ENCODE results near the gene RAB20. TPM values are rescaled to one million over a fixed set of nuclear protein-coding genes. Genes with fewer than 3 reads are reported as not detected.
"Not testable (repeated sequence)": the region's sequence is repeated elsewhere in the genome, so short reads cannot be mapped to it uniquely, and the experiment has no call there.

Gene RAB20
- total RNA-seq, 1 donor, result 4.7 TPM

GRCh38 chr13:110575322-110576069 lies 14.0 kb upstream of the RAB20 start:
- no peak for TF ChIP-seq CTCF (IDR thresholded peaks at IDR 0.05; ENCODE audit: insufficient read depth, low read depth, low read length)
- H3K4me3 ChIP-seq (ENCODE audit: low read depth, low read length), result no peak overlapping the region
- peak; percentile 62 for DNase-seq (ENCODE audit: low read depth)

DNA sequence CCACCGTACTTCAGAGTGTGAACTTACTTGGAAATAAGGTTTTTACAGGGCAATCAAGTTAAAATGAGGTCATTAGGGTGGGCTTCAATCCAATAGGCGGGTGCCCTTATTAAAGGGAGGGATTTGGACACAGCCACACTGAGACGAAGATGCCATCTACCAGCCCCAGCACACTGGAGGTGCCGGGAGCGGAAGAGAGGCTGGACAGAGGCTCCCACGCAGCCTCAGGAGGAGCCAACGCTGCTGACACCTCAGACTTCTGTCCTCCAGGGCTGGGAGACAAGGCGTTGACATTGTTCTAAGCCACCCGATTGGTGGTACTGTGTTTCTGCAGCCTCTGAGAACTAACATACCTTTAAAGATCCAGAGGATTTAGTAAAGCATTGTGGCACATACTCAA lies 12.6 kb upstream of the RAB20 start:
- DNase-seq (ENCODE audit: low read depth), result no peak
- H3K4me3 ChIP-seq (ENCODE audit: low read depth, low read length), result no peak overlapping the region
- no peak for TF ChIP-seq CTCF (IDR thresholded peaks at IDR 0.05; ENCODE audit: insufficient read depth, low read depth, low read length)

DNA sequence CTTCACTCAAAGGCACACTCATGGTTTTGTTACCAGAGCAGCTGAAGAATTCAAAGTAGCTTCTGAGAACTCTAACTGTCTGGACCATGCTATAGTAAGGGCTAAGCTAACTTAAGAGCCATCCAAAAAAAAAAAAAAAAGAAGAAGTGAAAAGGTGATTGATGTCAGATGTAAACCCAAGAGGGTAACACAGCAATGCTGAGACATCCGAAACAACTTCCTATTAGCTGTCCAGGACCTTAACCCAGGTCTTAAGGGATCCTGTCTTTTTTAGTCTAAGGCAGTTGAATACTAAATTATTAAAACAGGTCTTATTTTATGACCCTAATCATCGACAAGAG lies 11.2 kb upstream of the RAB20 start:
- TF ChIP-seq CTCF (IDR thresholded peaks at IDR 0.05; ENCODE audit: insufficient read depth, low read depth, low read length), result no peak
- H3K4me3 ChIP-seq (ENCODE audit: low read depth, low read length), result no peak overlapping the region
- DNase-seq (ENCODE audit: low read depth), result no peak

GRCh38 chr13:110571896-110572777 lies 10.6 kb upstream of the RAB20 start:
- TF ChIP-seq CTCF (IDR thresholded peaks at IDR 0.05; ENCODE audit: insufficient read depth, low read depth, low read length), result no peak
- no peak overlapping the region for H3K4me3 ChIP-seq (ENCODE audit: low read depth, low read length)
- no peak for DNase-seq (ENCODE audit: low read depth)

DNA sequence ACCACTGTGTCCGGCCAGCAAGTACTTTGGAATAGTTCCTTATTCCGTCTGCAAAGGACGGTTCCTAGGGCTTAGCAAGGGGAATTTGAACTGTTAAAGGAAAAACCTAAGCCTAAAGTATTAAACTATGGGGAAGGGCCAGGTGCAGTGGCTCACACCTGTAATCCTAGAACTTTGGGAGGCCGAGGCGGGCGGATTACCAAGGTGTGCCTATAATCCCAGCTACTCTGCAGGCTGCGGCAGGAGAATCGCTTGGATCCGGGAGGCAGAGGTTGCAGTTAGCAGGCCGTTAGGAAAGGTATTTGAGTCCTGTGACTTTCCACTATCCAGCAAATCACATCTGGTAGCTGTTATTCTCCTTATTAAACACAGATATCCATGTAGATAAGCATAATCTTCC lies 9.4 kb upstream of the RAB20 start:
- TF ChIP-seq CTCF (IDR thresholded peaks at IDR 0.05; ENCODE audit: insufficient read depth, low read depth, low read length), result no peak
- H3K4me3 ChIP-seq (ENCODE audit: low read depth, low read length), result no peak overlapping the region
- no peak for DNase-seq (ENCODE audit: low read depth)

- H3K4me3 ChIP-seq (ENCODE audit: low read depth, low read length); DNase-seq (ENCODE audit: low read depth): not testable (repeated sequence)
Measured at GRCh38 chr13:110569962-110570361, 8.4 kb upstream of the RAB20 start.

DNA sequence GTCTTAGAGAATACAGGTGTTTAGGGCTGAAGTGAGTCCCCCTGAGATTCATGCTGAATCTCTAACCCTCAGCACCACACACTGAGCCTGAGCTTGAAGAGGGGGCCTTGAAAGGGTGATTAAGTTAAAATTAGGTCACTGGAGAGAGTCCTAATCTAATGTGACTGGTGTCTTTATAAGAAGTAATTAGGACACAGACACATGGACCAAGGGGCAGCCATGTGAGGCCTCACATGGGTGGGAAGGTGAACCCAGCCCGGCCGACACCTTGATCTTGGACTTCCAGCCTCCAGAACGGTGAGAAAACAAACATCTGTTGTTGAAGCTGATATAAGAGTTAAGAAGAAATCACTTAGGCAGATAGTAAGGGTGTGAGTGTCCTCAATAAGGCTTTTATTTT lies 7.1 kb upstream of the RAB20 start:
- DNase-seq (ENCODE audit: low read depth), result no peak
- no peak overlapping the region for H3K4me3 ChIP-seq (ENCODE audit: low read depth, low read length)
- no peak for TF ChIP-seq CTCF (IDR thresholded peaks at IDR 0.05; ENCODE audit: insufficient read depth, low read depth, low read length)

Measured in fibroblast of villous mesenchyme (primary cell).